ENCODE data around the gene FAM241B. TPM values are rescaled to one million over a fixed set of nuclear protein-coding genes. Genes with fewer than 3 reads are reported as not detected.

The FAM241B gene
- total RNA-seq, 1 experiment from 2014 or later = 13.7 TPM

GRCh38 chr10:69663369-69663947, 33.4 kb downstream of the FAM241B start:
- no peak overlapping the region for H4K8ac ChIP-seq (replicated peaks; ENCODE audit: insufficient read length, low read depth, low read length)
- H3K4ac ChIP-seq (ENCODE audit: low read depth, low read length) = no peak overlapping the region
- no peak overlapping the region for H3K9ac ChIP-seq (ENCODE audit: extremely low read depth, insufficient read length, low read length)
- H3K4me2 ChIP-seq (ENCODE audit: insufficient read depth, insufficient read length, low read length) = no peak overlapping the region
- WGBS (ENCODE audit: extremely low coverage, insufficient read length, low lambda C conversion rate) = no CpG with 5 or more reads among the region's 9 CpGs
- H4K5ac ChIP-seq (ENCODE audit: insufficient read length, low read depth, low read length) = no peak overlapping the region
- H3K79me1 ChIP-seq (ENCODE audit: insufficient read depth, low read depth, low read length, poor library complexity, severe bottlenecking) = no peaks in the 10 kb centered on the region
- H3K4me3 Mint-ChIP-seq = no peak overlapping the region
- peak; percentile 65 for TF ChIP-seq CTCF (conservative IDR thresholded peaks at IDR 0.05)
- H2BK5ac ChIP-seq (ENCODE audit: insufficient read length, low read length) = no peak overlapping the region
- no peak overlapping the region for H2BK12ac ChIP-seq (ENCODE audit: insufficient read length, low read depth, low read length)
- no peak overlapping the region for H2BK120ac ChIP-seq (ENCODE audit: low read depth, low read length, poor library complexity, severe bottlenecking)
- no peaks in the 10 kb centered on the region for H3K23me2 ChIP-seq (ENCODE audit: insufficient read length, low read depth, low read length, poor library complexity, severe bottlenecking)
- H2BK20ac ChIP-seq (ENCODE audit: low read depth, low read length, poor library complexity, severe bottlenecking) = no peak overlapping the region
- no peak overlapping the region for H2AFZ ChIP-seq (ENCODE audit: low read length)
- H2BK15ac ChIP-seq (ENCODE audit: low read depth, low read length) = no peak overlapping the region
- no peak overlapping the region for H4K91ac ChIP-seq (ENCODE audit: insufficient read length, low read depth, low read length)
- no peak overlapping the region for H3K18ac ChIP-seq (ENCODE audit: insufficient read length, low read depth, low read length)
- H3K27ac ChIP-seq (ENCODE audit: insufficient read length, low read depth, low read length) = no peak overlapping the region
- H3K14ac ChIP-seq (ENCODE audit: insufficient read depth, low read length) = no peak overlapping the region
- H4K20me1 ChIP-seq (ENCODE audit: control insufficient read depth, insufficient read depth, insufficient read length) = peaks cover under 1% of the 10 kb centered on the region
- H3K9me3 ChIP-seq (ENCODE audit: control insufficient read depth, low read depth, low read length) = no peaks in the 10 kb centered on the region
- H3K79me2 ChIP-seq (ENCODE audit: insufficient read depth, low read length) = no peaks in the 10 kb centered on the region
- peak; percentile 73 for DNase-seq
- peaks cover 12% of the 10 kb centered on the region for H3K27me3 Mint-ChIP-seq (ENCODE audit: low read depth)
- H3T11ph ChIP-seq (ENCODE audit: low read length) = no peak overlapping the region
- no peaks in the 10 kb centered on the region for H3K36me3 Mint-ChIP-seq (ENCODE audit: insufficient read depth in 1 of 3, low read depth in 3 of 3)
- H3K4me1 ChIP-seq (ENCODE audit: insufficient read depth, low read length) = no peaks in the 10 kb centered on the region
- no peaks in the 10 kb centered on the region for H3K27me3 ChIP-seq (ENCODE audit: insufficient read depth, low read length)
- no peaks in the 10 kb centered on the region for H3K9me3 Mint-ChIP-seq
- H2AK5ac ChIP-seq (ENCODE audit: insufficient read length, low read length) = no peak overlapping the region
- peak overlapping the region in 1 of 3 experiments; percentile 65; a peak in 2 of 7 replicates for H3K27ac Mint-ChIP-seq
- H3K23ac ChIP-seq (ENCODE audit: insufficient read length, low read depth, low read length) = no peak overlapping the region
- H3K4me1 Mint-ChIP-seq = peaks cover 27 to 32% of the 10 kb centered on the region in 2 experiments
- no peak overlapping the region for H3K56ac ChIP-seq (ENCODE audit: insufficient read length, low read depth, low read length)

Data from H9 (cell line).